GM12878 (cell line): ENCODE measurements around the gene LAMP1. TPM values are rescaled to one million over a fixed set of nuclear protein-coding genes. Genes with fewer than 3 reads are reported as not detected.

ENCODE experiments used
- ATAC-seq: fragments of 200-7000 bp; cut with Tn5 transposase; 3 replicates; pipeline ENCODE4 v1.9.1; 2020; ENCODE audit warnings: mild to moderate bottlenecking, moderate library complexity
- BruUV-seq: library from RNA; stranded (reverse); fragments of 400-500 nt; replicated peaks from 2 replicates; lab custom pipeline; 2021; lab: Mats Ljungman, UMichigan
- CTCF ChIA-PET: fragments of 300-600 bp; sonication (Branson Sonifier 250); formaldehyde crosslinking; extraction: SDS; loops from one replicate; lab custom pipeline; 2021; ENCODE audit warnings: inconsistent platforms; lab: Yijun Ruan, JAX
- POLR2A ChIA-PET: fragments of 350-600 bp; formaldehyde crosslinking; extraction: SDS; loops from one replicate; lab custom pipeline; 2021; ENCODE audit warnings: inconsistent platforms; lab: Charles Lee
- RAD21 ChIA-PET: fragments of 300-600 bp; sonication (Branson Sonifier 250); formaldehyde crosslinking; loops from one replicate; lab custom pipeline; 2023; ENCODE audit warnings: antibody characterized with exemption; ENCODE audit not compliant: unreplicated experiment; lab: Charles Lee
- SMC1A ChIA-PET: fragments of 300-600 bp; sonication (Branson Sonifier 250); formaldehyde crosslinking; loops from one replicate; lab custom pipeline; 2023; ENCODE audit not compliant: unreplicated experiment, uncharacterized antibody; lab: Charles Lee
- DNase-seq: peaks from one replicate; pipeline ENCODE4 v3.0.0-alpha.2; 2011; ENCODE audit warnings: low read depth, low spot score
- FAIRE-seq: peaks from 3 replicates; lab custom pipeline; 2011; peaks lifted over from hg19 to GRCh38; lab: Jason Lieb, UNC
- H2AFZ ChIP-seq: 2 replicates; pipeline ENCODE4 v1.6.0; 2011; ENCODE audit warnings: low read depth, low read length, control low read depth; ENCODE audit not compliant: control insufficient read depth
- H3K27ac ChIP-seq: 2 replicates; pipeline ENCODE4 v1.5.1; 2011; ENCODE audit warnings: control low read depth; ENCODE audit not compliant: control insufficient read depth, insufficient read depth
- H3K27me3 ChIP-seq, 2 experiments: replicated peaks in 1 of 2; 2 replicates each; pipeline versions ENCODE4 v1.6.0 to v1.6.1; 2011; ENCODE audit warnings: low read length in 1 of 2; ENCODE audit not compliant: control insufficient read depth in 2 of 2, insufficient read depth in 2 of 2
- H3K36me3 ChIP-seq, 2 experiments: 2 replicates each; pipeline ENCODE4 v1.5.1; 2011; ENCODE audit warnings: low read length in 1 of 2; ENCODE audit not compliant: control insufficient read depth in 2 of 2, insufficient read depth in 2 of 2
- H3K4me1 ChIP-seq: 2 replicates; pipeline ENCODE4 v1.6.1; 2011; ENCODE audit warnings: mild to moderate bottlenecking, low read length, moderate library complexity, mixed read lengths; ENCODE audit not compliant: control insufficient read depth, insufficient read depth
- H3K4me2 ChIP-seq: 2 replicates; pipeline ENCODE4 v1.6.0; 2011; ENCODE audit warnings: control low read depth; ENCODE audit not compliant: control insufficient read depth, insufficient read depth
- H3K4me3 ChIP-seq: fragments of 200-600 bp; sonication (generic); 2 replicates; pipeline ENCODE4 v1.5.1; 2016
- H3K79me2 ChIP-seq: 2 replicates; pipeline ENCODE4 v1.6.0; 2011; ENCODE audit warnings: low read length; ENCODE audit not compliant: control insufficient read depth, insufficient read depth
- H3K9ac ChIP-seq: 2 replicates; pipeline ENCODE4 v1.8.0; 2011; ENCODE audit warnings: low read length, control low read depth, mixed read lengths; ENCODE audit not compliant: control insufficient read depth, insufficient read depth
- H3K9me3 ChIP-seq: replicated peaks from 3 replicates; pipeline ENCODE4 v1.5.1; 2011; ENCODE audit warnings: mild to moderate bottlenecking, low read length; ENCODE audit not compliant: control insufficient read depth, insufficient read depth
- H4K20me1 ChIP-seq: 2 replicates; pipeline ENCODE4 v1.6.0; 2011; ENCODE audit not compliant: control insufficient read depth, insufficient read depth
- CBX3 ChIP-seq: fragments of 200-600 bp; sonication (generic); IDR thresholded peaks from 2 replicates; pipeline ENCODE4 v1.6.1; 2016; ENCODE audit warnings: low read depth, borderline replicate concordance
- FOS ChIP-seq: IDR thresholded peaks from 3 replicates; pipeline ENCODE4 v1.6.1; 2011; ENCODE audit warnings: borderline replicate concordance; ENCODE audit not compliant: insufficient read length; ENCODE audit errors: extremely low read depth
- MEF2B ChIP-seq: fragments of 450-650 bp; IDR thresholded peaks from 2 replicates; pipeline ENCODE4 v1.6.1; 2018; ENCODE audit warnings: mild to moderate bottlenecking, moderate library complexity; ENCODE audit not compliant: partially characterized antibody, poor library complexity, severe bottlenecking
- RCOR1 ChIP-seq: conservative IDR thresholded peaks from 2 replicates; pipeline ENCODE4 v1.6.1; 2012; ENCODE audit warnings: low read depth, low read length, improper control_type of control experiment
- RUNX3 ChIP-seq: IDR thresholded peaks from 2 replicates; pipeline ENCODE4 v1.6.1; 2012; ENCODE audit warnings: low read length, inconsistent platforms
- SUZ12 ChIP-seq: fragments of 200-600 bp; sonication (generic); IDR thresholded peaks from one replicate; pipeline ENCODE4 v1.6.1; 2018; ENCODE audit warnings: antibody characterized with exemption, mild to moderate bottlenecking; ENCODE audit not compliant: unreplicated experiment
- YBX1 ChIP-seq: fragments of 450-650 bp; IDR thresholded peaks from 2 replicates; pipeline ENCODE4 v1.6.1; 2016; ENCODE audit warnings: antibody characterized with exemption
- YY1 ChIP-seq: IDR thresholded peaks from 2 replicates; pipeline ENCODE4 v1.6.1; 2011; ENCODE audit warnings: low read depth, mild to moderate bottlenecking, low read length
- WGBS: methylation state at CpG from one replicate; pipeline ENCODE4 v1.1.6; 2016; ENCODE audit warnings: low lambda C conversion rate; ENCODE audit not compliant: insufficient replicate concordance, insufficient coverage; ENCODE audit errors: missing lambda C conversion rate; 5-methylcytosine and 5-hydroxymethylcytosine counted together
- in situ Hi-C: fragments of 300-500 bp; cut with MboI; formaldehyde crosslinking; loops from 9 replicates; pipeline ENCODE4 v1.14.3; 2018; ENCODE audit warnings: mixed read lengths
- intact Hi-C: fragments of 100-400 bp; cut with micrococcal nuclease; formaldehyde crosslinking; loops from one replicate; pipeline ENCODE4 v1.14.2; 2022; ENCODE audit not compliant: unreplicated experiment
- polyA plus RNA-seq, 11 experiments: library from polyadenylated mRNA; depleted of rRNA in 4 of 11; unstranded in 6 of 11; stranded (reverse) in 5 of 11; fragments of >200 nt; fragmentation: Nextera tagmentation in 4 of 11; fragmentation: Illumina TruSeq in 1 of 11; extraction: Ambion mirVana in 4 of 11; extraction: Trizol in 1 of 11; gene quantifications; 1 replicate in 1 of 11; 2 replicates in 10 of 11; pipeline versions ENCODE4 v1.2.1 to v1.2.3, GENCODE V29; 2011 to 2016; ENCODE audit warnings: inconsistent platforms in 2 of 11, missing spikeins in 2 of 11, low read depth in 1 of 11
- total RNA-seq, 4 experiments: library from RNA; depleted of rRNA in 3 of 4; stranded (reverse); fragments of >200 nt in 3 of 4; fragmentation: Illumina TruSeq in 1 of 4; extraction: Trizol in 1 of 4; gene quantifications; 2 replicates each; pipeline versions ENCODE4 v1.2.1 to v1.2.3, GENCODE V29; 2013 to 2021
- TF ChIP-seq, protein P1 (sequence below): fragments of 450-650 bp; IDR thresholded peaks from 2 replicates; pipeline ENCODE4 v1.6.1; 2016; ENCODE audit warnings: mild to moderate bottlenecking, moderate library complexity, borderline replicate concordance
- TF ChIP-seq, protein P2 (sequence below): fragments of 450-650 bp; formaldehyde crosslinking; IDR thresholded peaks from 2 replicates; pipeline ENCODE4 v1.4.0; 2020; ENCODE audit warnings: mild to moderate bottlenecking, moderate library complexity

Gene LAMP1
- total and polyA plus RNA-seq, 10 of the 15 experiments (the other 5 are each of a cell fraction or from before 2014, with no cell fraction given), result 2.5 to 83.0 (median 32.7) TPM

DNA sequence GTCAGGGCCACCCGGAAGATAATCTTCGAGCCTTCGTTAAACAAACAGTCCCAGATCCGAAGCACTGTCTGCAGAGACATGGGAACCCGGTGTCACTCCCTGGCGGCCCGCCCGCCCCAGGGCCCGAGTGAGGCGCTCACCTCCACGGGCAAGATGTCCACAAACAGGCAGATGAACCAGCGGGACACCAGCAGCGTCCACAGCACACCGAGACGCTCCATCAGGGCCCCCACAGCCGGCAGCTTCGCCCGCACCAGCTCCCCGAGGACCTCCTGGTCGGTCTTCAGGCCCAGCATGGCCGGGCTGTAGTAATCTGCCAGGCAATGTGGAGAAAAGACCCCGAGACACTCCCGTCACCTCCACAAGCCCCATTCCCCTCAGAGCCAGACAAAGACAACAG is 28.7 kb downstream of the LAMP1 start:
- TF ChIP-seq RCOR1, result no peak
- no peak for TF ChIP-seq YBX1
- TF ChIP-seq RUNX3, result no peak
- TF ChIP-seq FOS, result no peak
- TF ChIP-seq, protein P1, sequence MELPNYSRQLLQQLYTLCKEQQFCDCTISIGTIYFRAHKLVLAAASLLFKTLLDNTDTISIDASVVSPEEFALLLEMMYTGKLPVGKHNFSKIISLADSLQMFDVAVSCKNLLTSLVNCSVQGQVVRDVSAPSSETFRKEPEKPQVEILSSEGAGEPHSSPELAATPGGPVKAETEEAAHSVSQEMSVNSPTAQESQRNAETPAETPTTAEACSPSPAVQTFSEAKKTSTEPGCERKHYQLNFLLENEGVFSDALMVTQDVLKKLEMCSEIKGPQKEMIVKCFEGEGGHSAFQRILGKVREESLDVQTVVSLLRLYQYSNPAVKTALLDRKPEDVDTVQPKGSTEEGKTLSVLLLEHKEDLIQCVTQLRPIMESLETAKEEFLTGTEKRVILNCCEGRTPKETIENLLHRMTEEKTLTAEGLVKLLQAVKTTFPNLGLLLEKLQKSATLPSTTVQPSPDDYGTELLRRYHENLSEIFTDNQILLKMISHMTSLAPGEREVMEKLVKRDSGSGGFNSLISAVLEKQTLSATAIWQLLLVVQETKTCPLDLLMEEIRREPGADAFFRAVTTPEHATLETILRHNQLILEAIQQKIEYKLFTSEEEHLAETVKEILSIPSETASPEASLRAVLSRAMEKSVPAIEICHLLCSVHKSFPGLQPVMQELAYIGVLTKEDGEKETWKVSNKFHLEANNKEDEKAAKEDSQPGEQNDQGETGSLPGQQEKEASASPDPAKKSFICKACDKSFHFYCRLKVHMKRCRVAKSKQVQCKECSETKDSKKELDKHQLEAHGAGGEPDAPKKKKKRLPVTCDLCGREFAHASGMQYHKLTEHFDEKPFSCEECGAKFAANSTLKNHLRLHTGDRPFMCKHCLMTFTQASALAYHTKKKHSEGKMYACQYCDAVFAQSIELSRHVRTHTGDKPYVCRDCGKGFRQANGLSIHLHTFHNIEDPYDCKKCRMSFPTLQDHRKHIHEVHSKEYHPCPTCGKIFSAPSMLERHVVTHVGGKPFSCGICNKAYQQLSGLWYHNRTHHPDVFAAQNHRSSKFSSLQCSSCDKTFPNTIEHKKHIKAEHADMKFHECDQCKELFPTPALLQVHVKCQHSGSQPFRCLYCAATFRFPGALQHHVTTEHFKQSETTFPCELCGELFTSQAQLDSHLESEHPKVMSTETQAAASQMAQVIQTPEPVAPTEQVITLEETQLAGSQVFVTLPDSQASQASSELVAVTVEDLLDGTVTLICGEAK, result no peak
- TF ChIP-seq CBX3, result no peak
- no peak for TF ChIP-seq MEF2B
- TF ChIP-seq, protein P2, sequence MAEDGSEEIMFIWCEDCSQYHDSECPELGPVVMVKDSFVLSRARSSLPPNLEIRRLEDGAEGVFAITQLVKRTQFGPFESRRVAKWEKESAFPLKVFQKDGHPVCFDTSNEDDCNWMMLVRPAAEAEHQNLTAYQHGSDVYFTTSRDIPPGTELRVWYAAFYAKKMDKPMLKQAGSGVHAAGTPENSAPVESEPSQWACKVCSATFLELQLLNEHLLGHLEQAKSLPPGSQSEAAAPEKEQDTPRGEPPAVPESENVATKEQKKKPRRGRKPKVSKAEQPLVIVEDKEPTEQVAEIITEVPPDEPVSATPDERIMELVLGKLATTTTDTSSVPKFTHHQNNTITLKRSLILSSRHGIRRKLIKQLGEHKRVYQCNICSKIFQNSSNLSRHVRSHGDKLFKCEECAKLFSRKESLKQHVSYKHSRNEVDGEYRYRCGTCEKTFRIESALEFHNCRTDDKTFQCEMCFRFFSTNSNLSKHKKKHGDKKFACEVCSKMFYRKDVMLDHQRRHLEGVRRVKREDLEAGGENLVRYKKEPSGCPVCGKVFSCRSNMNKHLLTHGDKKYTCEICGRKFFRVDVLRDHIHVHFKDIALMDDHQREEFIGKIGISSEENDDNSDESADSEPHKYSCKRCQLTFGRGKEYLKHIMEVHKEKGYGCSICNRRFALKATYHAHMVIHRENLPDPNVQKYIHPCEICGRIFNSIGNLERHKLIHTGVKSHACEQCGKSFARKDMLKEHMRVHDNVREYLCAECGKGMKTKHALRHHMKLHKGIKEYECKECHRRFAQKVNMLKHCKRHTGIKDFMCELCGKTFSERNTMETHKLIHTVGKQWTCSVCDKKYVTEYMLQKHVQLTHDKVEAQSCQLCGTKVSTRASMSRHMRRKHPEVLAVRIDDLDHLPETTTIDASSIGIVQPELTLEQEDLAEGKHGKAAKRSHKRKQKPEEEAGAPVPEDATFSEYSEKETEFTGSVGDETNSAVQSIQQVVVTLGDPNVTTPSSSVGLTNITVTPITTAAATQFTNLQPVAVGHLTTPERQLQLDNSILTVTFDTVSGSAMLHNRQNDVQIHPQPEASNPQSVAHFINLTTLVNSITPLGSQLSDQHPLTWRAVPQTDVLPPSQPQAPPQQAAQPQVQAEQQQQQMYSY (CRISPR knock-in tag), result no peak
- no peak for TF ChIP-seq YY1
- TF ChIP-seq SUZ12, result no peak
- TF ChIP-seq, all 136 proteins: peak for 0
- no peak; the same call in 2 of the 3 replicates for ATAC-seq
- no peaks in the 10 kb centered on the region for H4K20me1 ChIP-seq
- no peaks in the 10 kb centered on the region for H3K4me1 ChIP-seq
- no peak for DNase-seq
- no peak overlapping the region for H3K4me3 ChIP-seq
- no peaks in the 10 kb centered on the region for H3K9me3 ChIP-seq
- H3K4me2 ChIP-seq, result no peak overlapping the region
- no peak overlapping the region for H3K27ac ChIP-seq
- in situ Hi-C loops, result no loop called here
- ChIA-PET POLR2A (no interaction called here), CTCF (no interaction called here), SMC1A (no interaction called here), RAD21 (no interaction called here)
- no peaks in the 10 kb centered on the region for H3K79me2 ChIP-seq
- peaks cover 8 to 9% of the 10 kb centered on the region in 2 experiments; a peak in 3 of 4 replicates for H3K36me3 ChIP-seq
- H3K27me3 ChIP-seq, result no peaks in the 10 kb centered on the region
- BruUV-seq, result no TSS peak
- 95% methylated on average over 21 of the region's 23 CpGs for WGBS
- no peak for FAIRE-seq
- no peak overlapping the region for H2AFZ ChIP-seq
- H3K9ac ChIP-seq, result no peak overlapping the region
- intact Hi-C loops, result no loop called here
